HG02885 (cell line): ENCODE measurements around the gene GPHN.

ENCODE experiments used
- ATAC-seq: cut with Tn5 transposase; IDR thresholded peaks from one replicate; pipeline ENCODE4 v1.9.1; 2021; ENCODE audit warnings: mild to moderate bottlenecking; ENCODE audit not compliant: unreplicated experiment, poor library complexity

Gene GPHN

GRCh38 chr14:66884149-66884548, 376.2 kb downstream of the GPHN start:
- no peak for ATAC-seq

GRCh38 chr14:66900719-66901118, 392.8 kb downstream of the GPHN start:
- no peak for ATAC-seq

- no peak for ATAC-seq
Measured at GRCh38 chr14:66910311-66910840, 402.4 kb downstream of the GPHN start.

GRCh38 chr14:66916421-66916820, 408.5 kb downstream of the GPHN start:
- no peak for ATAC-seq

DNA sequence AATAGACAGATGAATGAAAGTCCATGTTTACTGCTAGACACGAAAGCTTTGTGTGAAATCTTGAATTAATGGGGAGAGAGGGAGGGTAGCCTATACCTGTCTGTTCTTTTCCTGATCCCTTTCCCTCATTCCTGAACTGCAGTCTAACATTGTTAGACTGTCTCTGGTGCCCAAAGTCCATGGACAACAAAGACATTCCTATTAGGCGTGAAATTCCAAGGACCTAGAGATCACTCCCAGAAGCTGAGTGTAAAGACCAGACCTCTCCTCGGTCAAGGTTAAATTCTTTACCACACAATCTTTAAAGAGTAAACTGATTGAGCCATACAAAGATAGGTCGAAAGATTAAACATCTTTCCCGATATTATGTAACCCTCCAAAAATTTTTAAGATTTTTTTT, 410.6 kb downstream of the GPHN start:
- ATAC-seq: no peak

- ATAC-seq: no peak
Measured at GRCh38 chr14:66920196-66920595, 412.2 kb downstream of the GPHN start.

- ATAC-seq: no peak
Measured at GRCh38 chr14:66923251-66923650, 415.3 kb downstream of the GPHN start.

DNA sequence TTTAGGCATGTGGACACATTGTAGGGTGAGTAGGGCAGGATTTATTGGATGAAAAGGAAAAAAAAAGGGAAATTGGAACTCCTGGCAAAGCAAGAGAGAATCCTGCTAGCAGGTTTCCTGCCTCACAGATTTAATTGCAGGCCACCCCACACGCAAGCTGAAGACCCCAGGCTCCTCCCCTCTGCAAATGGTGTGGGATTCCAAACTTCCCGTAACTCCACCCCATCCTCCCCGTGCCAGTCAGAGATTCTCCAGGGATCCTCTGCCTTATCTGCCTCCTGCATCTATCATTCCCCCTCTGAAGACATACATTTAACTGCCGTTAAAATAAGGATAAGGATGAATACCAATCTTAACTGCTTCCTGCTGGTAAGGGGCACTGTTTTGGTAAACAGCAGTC, 431.5 kb downstream of the GPHN start:
- ATAC-seq: no peak

DNA sequence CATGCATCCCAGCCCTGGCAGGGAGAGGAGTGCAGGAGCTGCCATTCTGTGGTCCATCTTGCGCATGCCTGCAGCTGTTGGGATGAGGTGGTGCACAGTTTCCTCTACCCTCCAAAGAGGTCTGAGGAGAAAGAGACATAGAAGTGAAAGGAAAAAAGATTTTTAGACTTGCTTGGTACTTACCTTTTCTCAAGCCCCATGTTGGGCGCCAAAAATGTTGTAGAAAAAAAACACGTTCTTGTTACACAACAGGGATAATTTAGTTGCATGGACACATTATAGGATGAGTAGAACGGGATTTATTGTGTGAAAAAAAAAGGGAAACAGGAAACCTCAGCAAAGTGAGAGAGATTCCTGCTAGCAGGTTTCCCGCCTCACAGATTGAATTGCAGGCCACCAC, 436.9 kb downstream of the GPHN start:
- ATAC-seq: no peak

DNA sequence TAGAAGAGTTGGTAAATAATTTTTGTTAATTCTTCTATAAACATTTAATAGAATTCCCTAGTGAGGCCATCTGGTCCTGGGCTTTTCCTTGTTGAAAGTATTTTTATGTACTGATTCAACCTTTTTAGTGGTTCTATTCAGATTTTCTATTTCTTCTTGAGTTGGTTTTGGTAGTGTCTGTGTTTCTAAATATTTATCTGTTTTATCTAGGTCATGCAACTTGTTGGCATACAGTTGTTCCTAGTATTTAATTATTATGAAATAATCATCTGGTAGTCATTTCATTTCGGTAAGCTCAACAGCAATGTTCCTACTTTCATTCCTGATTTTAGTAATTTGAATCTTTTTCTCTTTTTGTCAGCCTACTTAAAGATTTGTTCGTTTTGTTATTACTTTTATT, 447.2 kb downstream of the GPHN start:
- no peak for ATAC-seq

DNA sequence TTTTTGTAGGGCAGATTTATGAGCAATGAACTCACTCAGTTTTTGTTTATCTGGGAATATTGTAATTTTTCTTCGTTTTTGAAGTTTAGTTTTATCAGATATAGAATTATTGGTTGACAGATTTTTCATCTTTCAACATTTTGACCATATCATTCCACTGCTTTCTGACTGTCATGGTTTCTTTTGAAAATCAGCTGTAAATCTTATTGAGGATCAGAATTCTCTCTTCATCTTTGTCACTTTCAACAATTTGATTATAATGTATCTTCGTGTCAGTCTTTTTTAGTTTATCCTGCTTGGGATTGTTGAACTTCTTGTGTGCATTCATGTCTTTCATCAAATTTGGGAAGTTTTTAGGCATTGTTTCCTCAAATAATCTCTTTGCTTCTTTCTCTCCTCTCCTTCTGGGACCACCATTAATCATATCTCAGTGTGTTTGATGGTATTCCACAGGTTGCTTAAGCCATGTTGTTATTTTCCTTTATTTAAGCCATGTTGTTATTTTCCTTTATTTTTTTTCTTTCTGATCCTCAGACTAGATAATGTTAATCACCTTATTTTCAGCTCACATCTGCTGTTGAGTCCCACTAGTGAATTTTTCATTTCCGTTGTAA, 451.6 kb downstream of the GPHN start:
- no peak for ATAC-seq

DNA sequence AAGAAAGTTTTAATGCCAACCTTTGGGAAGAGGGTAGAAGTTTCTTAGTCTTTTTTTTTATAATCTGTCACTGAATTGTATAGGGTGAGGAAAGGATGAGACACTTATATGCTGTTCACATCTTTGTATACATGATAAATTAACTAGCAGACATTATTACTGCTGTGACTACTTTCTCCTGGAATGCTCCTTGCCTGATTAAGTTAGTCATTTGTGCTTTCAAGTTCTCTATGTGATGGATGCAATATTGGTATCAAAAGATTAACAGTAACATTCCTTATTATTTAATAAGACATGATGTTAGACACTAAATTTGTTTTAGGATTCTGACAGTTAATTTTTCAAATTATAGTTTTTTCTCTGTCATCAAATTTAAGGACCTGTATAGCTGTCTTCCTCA, 457.9 kb downstream of the GPHN start:
- no peak for ATAC-seq

DNA sequence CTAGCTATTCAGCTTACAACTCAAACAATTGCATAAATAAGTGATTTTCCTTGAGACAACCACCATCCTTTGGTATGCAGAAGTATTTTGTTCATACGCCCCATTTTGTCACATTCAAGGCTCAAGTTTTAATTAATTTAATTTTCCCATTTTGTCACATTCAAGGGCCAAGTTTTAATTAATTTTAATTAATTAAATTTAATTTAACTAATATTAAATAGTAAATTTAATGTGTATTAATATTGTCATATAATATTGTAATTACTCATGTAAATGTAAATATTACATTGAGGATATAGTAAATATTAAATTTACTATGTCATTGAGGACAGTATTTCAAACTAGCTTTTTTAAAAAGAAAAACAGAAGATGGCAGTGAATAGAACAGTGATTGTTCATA, 464.5 kb downstream of the GPHN start:
- no peak for ATAC-seq

- ATAC-seq: no peak
Measured at GRCh38 chr14:66974397-66975025, 466.6 kb downstream of the GPHN start.

DNA sequence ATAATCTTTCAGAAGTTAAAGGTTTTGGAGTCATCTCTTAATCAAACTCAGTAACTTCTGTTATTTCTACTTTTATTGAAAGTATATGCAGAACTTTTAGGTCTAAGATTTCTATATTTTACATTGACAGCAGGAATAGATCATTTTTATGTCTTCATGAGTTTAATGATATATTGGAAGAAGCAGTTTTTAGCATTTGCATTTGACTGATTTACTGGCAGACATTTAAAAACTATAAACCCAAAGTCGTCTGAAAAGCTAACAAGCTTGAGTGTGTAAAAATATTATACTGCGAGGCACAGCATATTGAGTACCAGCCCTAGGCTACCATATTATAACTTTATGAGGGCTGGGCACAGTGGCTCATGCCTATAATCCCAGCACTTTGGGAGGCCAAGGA, 467.3 kb downstream of the GPHN start:
- no peak for ATAC-seq

- no peak for ATAC-seq
Measured at GRCh38 chr14:66979101-66979974, 471.4 kb downstream of the GPHN start.

GRCh38 chr14:66982247-66982646, 474.3 kb downstream of the GPHN start:
- no peak for ATAC-seq

- ATAC-seq: no peak
Measured at GRCh38 chr14:66992776-66993175, 484.8 kb downstream of the GPHN start.

- ATAC-seq: no peak
Measured at GRCh38 chr14:66993512-66993911, 485.6 kb downstream of the GPHN start.

DNA sequence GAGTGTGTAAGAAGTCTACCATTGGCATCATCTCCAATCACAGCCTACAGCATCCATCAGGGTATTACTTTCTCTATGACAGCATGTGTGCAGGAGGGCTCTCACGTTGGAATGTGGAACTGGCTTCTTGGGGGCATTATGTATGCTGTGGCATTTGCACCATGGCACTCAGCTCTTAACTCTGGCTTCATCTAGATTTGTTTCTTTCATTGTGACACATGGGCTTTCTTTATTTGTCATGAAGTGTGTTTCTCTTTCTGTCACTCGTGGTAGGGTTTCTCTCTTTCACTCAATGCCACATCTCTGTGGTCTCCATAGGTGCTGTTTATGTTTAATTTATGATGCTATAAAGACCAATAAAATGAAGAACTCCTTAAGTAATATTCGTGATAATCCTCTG, 490.1 kb downstream of the GPHN start:
- no peak for ATAC-seq

DNA sequence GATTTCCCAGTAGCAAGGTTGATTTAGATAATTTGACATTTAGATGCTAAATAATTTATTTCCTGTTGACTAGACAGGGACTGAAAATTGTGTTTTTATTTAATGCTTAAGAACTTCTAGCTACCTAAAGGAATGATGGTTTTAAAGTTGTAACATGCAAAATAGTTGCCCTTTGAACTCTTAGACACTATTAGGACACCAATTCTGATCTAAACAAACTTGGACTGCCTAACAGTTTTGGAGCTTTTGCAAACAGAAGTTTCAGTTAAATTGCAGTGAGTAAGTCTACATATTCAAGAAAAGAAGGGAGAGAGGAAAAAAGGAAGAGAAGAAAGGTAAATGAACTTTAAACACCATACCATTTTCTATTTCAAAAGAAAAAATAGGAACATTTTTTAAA, 492.0 kb downstream of the GPHN start:
- no peak for ATAC-seq
